Activated T-helper 1 cell treated with anti-CD3 and anti-CD28 coated beads, Interleukin-12 subunit alpha, Interleukin-12 subunit beta, Interleukin-2, Interleukin-4 antibody, amounts not matched to agents 30 ng/mL and 10 ng/mL and 1 ng/mL, durations not matched to agents 14 hours and 24 hours and 36 hours (primary cell): ENCODE measurements around the gene ZNF609. TPM values are rescaled to one million over a fixed set of nuclear protein-coding genes. Genes with fewer than 3 reads are reported as not detected.

ENCODE experiments used
- DNase-seq: peaks from one replicate; pipeline ENCODE4 v3.0.0; 2021; ENCODE audit warnings: low spot score
- H3K27ac Mint-ChIP-seq: one replicate; pipeline ENCODE4 v1.8.0; 2021; ENCODE audit warnings: mild to moderate bottlenecking, mixed read lengths
- H3K27me3 Mint-ChIP-seq: one replicate; pipeline ENCODE4 v1.8.0; 2022; ENCODE audit warnings: mild to moderate bottlenecking, moderate library complexity, mixed read lengths; ENCODE audit not compliant: insufficient read depth
- H3K36me3 Mint-ChIP-seq: one replicate; pipeline ENCODE4 v1.8.0; 2021; ENCODE audit warnings: low read depth, mixed read lengths
- H3K4me1 Mint-ChIP-seq: one replicate; pipeline ENCODE4 v1.8.0; 2021; ENCODE audit warnings: low read depth, mixed read lengths
- H3K4me3 Mint-ChIP-seq: one replicate; pipeline ENCODE4 v1.8.0; 2021; ENCODE audit warnings: mild to moderate bottlenecking, moderate library complexity, mixed read lengths
- H3K9me3 Mint-ChIP-seq: one replicate; pipeline ENCODE4 v1.8.0; 2021; ENCODE audit warnings: mixed read lengths
- intact Hi-C: fragments of 100-400 bp; cut with micrococcal nuclease; formaldehyde crosslinking; loops from one replicate; pipeline ENCODE4 v1.15.1; 2024
- total RNA-seq: library from RNA; stranded (reverse); gene quantifications from 2 replicates; pipeline ENCODE4 v1.2.3, GENCODE V29; 2022

The ZNF609 gene
- total RNA-seq, 1 donor from 2014 or later = 65.4 TPM

- Mint-ChIP-seq H3K27me3 (no peaks in the 10 kb centered on the region), H3K4me1 (peaks cover 35% of the 10 kb centered on the region), H3K27ac (no peak overlapping the region), H3K9me3 (no peaks in the 10 kb centered on the region), H3K36me3 (peaks cover 10% of the 10 kb centered on the region), H3K4me3 (no peak overlapping the region)
- intact Hi-C loops = no loop called here
- no peak for DNase-seq
Measured at GRCh38 chr15:64521726-64522164, 61.4 kb downstream of the ZNF609 start.

GRCh38 chr15:64522226-64522823 is 61.9 kb downstream of the ZNF609 start:
- H3K27ac Mint-ChIP-seq = no peak overlapping the region
- intact Hi-C loops = no loop called here
- H3K27me3 Mint-ChIP-seq = no peaks in the 10 kb centered on the region
- H3K36me3 Mint-ChIP-seq = peaks cover 7% of the 10 kb centered on the region
- no peak for DNase-seq
- H3K4me3 Mint-ChIP-seq = no peak overlapping the region
- H3K9me3 Mint-ChIP-seq = no peaks in the 10 kb centered on the region
- H3K4me1 Mint-ChIP-seq = peaks cover 37% of the 10 kb centered on the region

DNA sequence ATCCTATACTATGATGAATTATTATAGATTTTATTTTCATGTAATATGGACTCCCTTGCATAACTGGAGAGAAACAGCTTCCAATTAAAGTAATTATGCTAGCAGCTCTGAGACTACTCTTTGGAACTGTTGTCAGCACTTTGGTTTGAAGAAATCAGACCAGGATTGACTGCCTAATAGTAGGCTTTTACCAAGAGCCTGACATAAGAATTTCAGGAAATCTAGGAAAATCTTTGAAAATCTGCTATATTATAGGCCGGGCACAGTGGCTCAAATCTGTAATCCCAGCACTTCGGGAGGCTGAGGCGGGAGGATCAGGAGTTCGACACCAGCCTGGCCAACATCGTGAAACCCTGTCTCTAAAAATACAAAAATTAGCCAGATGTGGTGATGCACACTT is 62.9 kb downstream of the ZNF609 start:
- no peak overlapping the region for H3K27ac Mint-ChIP-seq
- H3K36me3 Mint-ChIP-seq = peaks cover 9% of the 10 kb centered on the region
- DNase-seq = no peak
- H3K27me3 Mint-ChIP-seq = no peaks in the 10 kb centered on the region
- no peak overlapping the region for H3K4me3 Mint-ChIP-seq
- intact Hi-C loops = no loop called here
- H3K9me3 Mint-ChIP-seq = no peaks in the 10 kb centered on the region
- H3K4me1 Mint-ChIP-seq = peaks cover 42% of the 10 kb centered on the region

- intact Hi-C loops = no loop called here
- no peak overlapping the region for H3K4me3 Mint-ChIP-seq
- H3K27me3 Mint-ChIP-seq = no peaks in the 10 kb centered on the region
- H3K36me3 Mint-ChIP-seq = peaks cover 9% of the 10 kb centered on the region
- H3K9me3 Mint-ChIP-seq = no peaks in the 10 kb centered on the region
- H3K27ac Mint-ChIP-seq = no peak overlapping the region
- H3K4me1 Mint-ChIP-seq = peaks cover 33% of the 10 kb centered on the region
- DNase-seq = no peak
Measured at GRCh38 chr15:64524778-64525177, 64.4 kb downstream of the ZNF609 start.

DNA sequence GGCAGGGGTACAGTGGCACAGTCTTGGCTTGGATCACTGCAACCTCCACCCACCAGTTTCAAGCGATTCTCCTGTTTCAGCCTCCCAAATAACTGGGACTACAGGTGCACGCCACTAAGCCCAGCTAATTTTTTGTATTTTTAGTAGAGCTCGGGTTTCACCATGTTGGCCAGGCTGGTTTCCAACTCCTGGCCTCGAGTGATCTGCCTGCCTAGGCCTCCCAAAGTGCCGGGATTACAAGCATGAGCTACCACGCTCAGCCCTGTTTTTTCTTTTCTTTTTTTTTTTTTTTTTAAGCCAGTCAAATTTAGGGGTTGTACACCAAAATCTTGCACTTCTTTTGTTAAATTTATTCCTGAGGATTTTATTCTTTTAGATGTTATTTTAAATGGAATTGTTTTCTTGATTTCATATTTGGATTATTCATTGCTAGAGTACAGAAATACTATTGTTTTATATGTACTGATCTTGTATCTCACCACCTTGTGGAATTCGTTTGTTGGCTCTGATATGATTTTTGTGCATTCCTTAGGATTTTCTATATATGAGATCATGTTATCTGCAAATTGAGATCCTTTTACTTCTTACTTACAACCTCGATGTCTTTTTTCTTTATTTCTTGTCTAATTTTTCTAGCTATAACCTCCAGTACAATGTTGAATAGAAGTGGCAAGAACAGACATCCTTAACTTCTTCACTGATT is 65.6 kb downstream of the ZNF609 start:
- Mint-ChIP-seq H3K27ac (peak overlapping the region; percentile 1), H3K9me3 (no peaks in the 10 kb centered on the region), H3K4me3 (no peak overlapping the region), H3K36me3 (peaks cover 12% of the 10 kb centered on the region), H3K4me1 (peaks cover 39% of the 10 kb centered on the region), H3K27me3 (no peaks in the 10 kb centered on the region)
- DNase-seq = no peak
- intact Hi-C loops = no loop called here

- intact Hi-C loops = no loop called here
- Mint-ChIP-seq H3K4me3 (no peak overlapping the region), H3K36me3 (peaks cover 15% of the 10 kb centered on the region), H3K27ac (no peak overlapping the region), H3K4me1 (peaks cover 48% of the 10 kb centered on the region), H3K9me3 (no peaks in the 10 kb centered on the region), H3K27me3 (no peaks in the 10 kb centered on the region)
- DNase-seq = no peak
Measured at GRCh38 chr15:64527263-64527984, 67.0 kb downstream of the ZNF609 start.

DNA sequence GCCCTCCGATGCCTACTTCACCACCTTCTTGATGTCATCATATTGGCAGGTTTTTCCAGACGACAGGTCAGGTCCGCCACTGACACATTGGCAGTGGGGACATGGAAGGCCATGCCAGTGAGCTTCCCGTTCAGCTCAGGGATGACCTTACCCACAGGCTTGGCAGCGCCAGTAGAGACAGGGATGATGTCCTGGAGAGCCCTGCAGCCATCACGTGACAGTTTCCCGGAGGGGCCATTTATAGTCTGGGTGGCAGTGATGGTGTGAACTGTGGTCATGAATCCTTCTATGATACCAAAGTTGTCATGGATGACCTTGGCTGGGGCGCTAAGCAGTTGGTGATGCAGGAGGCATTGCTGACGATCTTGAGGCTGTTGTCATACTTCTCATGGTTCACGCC is 68.5 kb downstream of the ZNF609 start:
- peaks cover 19% of the 10 kb centered on the region for H3K36me3 Mint-ChIP-seq
- H3K27ac Mint-ChIP-seq = no peak overlapping the region
- intact Hi-C loops = no loop called here
- H3K4me3 Mint-ChIP-seq = no peak overlapping the region
- no peaks in the 10 kb centered on the region for H3K9me3 Mint-ChIP-seq
- DNase-seq = no peak
- peaks cover 59% of the 10 kb centered on the region for H3K4me1 Mint-ChIP-seq
- no peaks in the 10 kb centered on the region for H3K27me3 Mint-ChIP-seq

DNA sequence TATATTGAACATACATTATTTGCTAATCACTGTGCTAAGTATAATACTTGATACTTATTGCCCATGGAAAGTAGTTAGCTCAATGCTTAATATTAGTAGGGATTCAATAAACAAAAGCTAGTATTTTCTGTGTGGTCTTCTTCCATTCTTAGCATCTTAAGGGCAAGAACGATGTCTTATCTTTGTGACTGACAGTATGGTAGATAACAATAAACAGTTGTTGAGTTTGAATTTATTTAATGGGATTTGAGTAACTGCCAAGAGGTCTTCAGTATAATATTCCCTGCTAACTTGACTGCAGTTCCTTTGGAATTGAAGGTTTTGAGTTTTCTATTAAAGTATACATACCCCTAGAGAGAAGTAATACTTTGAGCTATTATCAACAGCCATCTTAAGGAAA is 70.1 kb downstream of the ZNF609 start:
- intact Hi-C loops = no loop called here
- Mint-ChIP-seq H3K4me3 (no peak overlapping the region), H3K27ac (no peak overlapping the region), H3K36me3 (peaks cover 22% of the 10 kb centered on the region), H3K4me1 (peaks cover 54% of the 10 kb centered on the region), H3K27me3 (no peaks in the 10 kb centered on the region), H3K9me3 (no peaks in the 10 kb centered on the region)
- DNase-seq = no peak

GRCh38 chr15:64530918-64531317 is 70.5 kb downstream of the ZNF609 start:
- no peak overlapping the region for H3K4me3 Mint-ChIP-seq
- peaks cover 22% of the 10 kb centered on the region for H3K36me3 Mint-ChIP-seq
- H3K27ac Mint-ChIP-seq = no peak overlapping the region
- no peak for DNase-seq
- H3K4me1 Mint-ChIP-seq = peaks cover 54% of the 10 kb centered on the region
- H3K27me3 Mint-ChIP-seq = no peaks in the 10 kb centered on the region
- intact Hi-C loops = no loop called here
- H3K9me3 Mint-ChIP-seq = no peaks in the 10 kb centered on the region

DNA sequence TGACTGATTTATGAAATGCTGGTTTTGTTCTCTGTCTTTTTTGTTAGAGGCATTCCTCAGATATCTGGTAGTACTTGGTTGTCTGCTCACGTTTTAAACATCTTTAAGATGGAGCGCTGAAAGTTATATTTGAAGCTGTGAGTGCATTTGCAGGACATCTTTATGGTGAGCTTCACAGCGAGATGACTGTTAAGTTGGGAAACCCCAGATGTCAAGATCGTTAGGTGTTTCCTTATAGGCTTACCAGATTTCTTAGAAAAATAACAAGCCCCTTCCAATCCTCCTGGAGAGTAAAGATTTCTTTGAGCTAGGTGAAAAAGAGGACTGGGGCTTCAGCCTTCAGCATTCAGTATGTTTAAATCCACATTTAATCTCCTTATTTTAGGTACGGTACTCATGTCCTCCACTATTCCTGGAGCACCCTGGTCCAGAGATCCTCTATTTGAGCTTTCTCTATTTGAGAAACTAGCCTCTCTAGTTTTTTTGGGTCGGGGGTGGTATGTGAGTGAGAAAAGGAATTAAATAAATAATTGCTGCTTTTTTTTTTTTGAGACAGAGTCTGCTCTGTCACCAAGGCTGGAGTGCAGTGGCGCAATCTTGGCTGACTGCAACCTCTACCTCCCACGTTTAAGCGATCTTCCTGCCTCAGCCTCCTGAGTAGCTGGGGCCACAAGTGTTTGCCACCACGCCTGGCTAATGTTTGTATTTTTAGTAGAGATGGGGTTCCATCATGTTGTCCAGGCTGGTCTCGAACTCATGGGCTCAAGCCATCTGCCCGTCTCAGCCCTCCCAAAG is 72.3 kb downstream of the ZNF609 start:
- DNase-seq = no peak
- no peaks in the 10 kb centered on the region for H3K27me3 Mint-ChIP-seq
- peaks cover 51% of the 10 kb centered on the region for H3K4me1 Mint-ChIP-seq
- intact Hi-C loops = loop anchor here (1.0 kb wide), 1 partner anchor 88 kb away; no protein-coding TSS in a partner anchor
- H3K4me3 Mint-ChIP-seq = peak overlapping the region; percentile 51
- peaks cover 23% of the 10 kb centered on the region for H3K36me3 Mint-ChIP-seq
- H3K27ac Mint-ChIP-seq = peak overlapping the region; percentile 79
- H3K9me3 Mint-ChIP-seq = no peaks in the 10 kb centered on the region

GRCh38 chr15:64535460-64536243 is 75.3 kb downstream of the ZNF609 start:
- no peaks in the 10 kb centered on the region for H3K9me3 Mint-ChIP-seq
- H3K4me3 Mint-ChIP-seq = peak overlapping the region; percentile 13
- DNase-seq = no peak
- H3K36me3 Mint-ChIP-seq = peaks cover 16% of the 10 kb centered on the region
- intact Hi-C loops = loop anchor here (1.0 kb wide), 1 partner anchor 74 kb away; no protein-coding TSS in a partner anchor
- peaks cover 42% of the 10 kb centered on the region for H3K4me1 Mint-ChIP-seq
- H3K27me3 Mint-ChIP-seq = no peaks in the 10 kb centered on the region
- peak overlapping the region; percentile 66 for H3K27ac Mint-ChIP-seq

DNA sequence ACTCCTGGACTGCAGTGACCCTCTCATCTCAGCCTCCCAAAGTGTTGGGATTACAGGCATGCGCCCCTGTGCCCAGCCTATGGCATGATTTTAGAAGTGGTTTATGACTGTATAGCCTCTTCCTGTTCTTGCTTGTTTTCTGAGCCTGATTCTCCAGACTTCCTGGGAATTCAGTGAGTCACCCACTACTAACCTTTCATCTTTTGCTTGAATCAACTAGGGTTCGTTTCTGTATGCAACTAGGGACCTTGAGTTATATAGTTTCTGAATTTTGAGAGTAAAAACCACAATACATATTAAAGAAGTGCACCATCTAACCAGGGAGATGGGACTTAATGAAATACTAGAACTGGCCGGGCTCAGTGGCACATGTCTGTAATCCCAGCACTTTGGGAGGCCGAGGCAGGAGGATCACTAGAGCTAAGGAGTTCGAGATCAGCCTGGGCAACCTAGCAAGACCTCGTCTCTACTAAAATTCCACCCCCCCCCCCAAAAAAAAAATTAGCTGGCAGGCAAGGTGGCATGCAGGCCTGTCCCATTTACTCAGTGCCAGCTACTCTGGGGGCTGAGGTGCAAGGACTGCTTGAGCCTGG is 76.0 kb downstream of the ZNF609 start:
- Mint-ChIP-seq H3K4me1 (peaks cover 38% of the 10 kb centered on the region), H3K4me3 (peak overlapping the region; percentile 13), H3K27me3 (no peaks in the 10 kb centered on the region), H3K9me3 (no peaks in the 10 kb centered on the region), H3K36me3 (peaks cover 16% of the 10 kb centered on the region), H3K27ac (peak overlapping the region; percentile 66)
- DNase-seq = no peak
- intact Hi-C loops = loop anchor here (1.0 kb wide), 1 partner anchor 75 kb away; no protein-coding TSS in a partner anchor
